Gastroesophageal sphincter (tissue), 4 donors: ENCODE results near the gene GADL1. TPM values are rescaled to one million over a fixed set of nuclear protein-coding genes. Genes with fewer than 3 reads are reported as not detected.

Experiments
- ATAC-seq: fragments of 150-250 bp; one replicate; pipeline ENCODE4 v1.9.1; 2016; ENCODE audit warnings: mild to moderate bottlenecking, moderate library complexity
- H3K27ac ChIP-seq, 4 donors: fragments of 200-600 bp; sonication (generic) in 3 of 4; 1 replicate in 3 of 4; 2 replicates in 1 of 4; pipeline ENCODE4 v1.5.1; 2016 to 2019
- H3K27me3 ChIP-seq: fragments of 200-600 bp; sonication (generic); one replicate; pipeline ENCODE4 v1.5.1; 2019
- H3K36me3 ChIP-seq, 2 donors: fragments of 200-600 bp; sonication (generic); one replicate each; pipeline ENCODE4 v1.5.1; 2019; ENCODE audit warnings: control low read depth in 1 of 2
- H3K4me1 ChIP-seq, 3 donors: fragments of 200-600 bp; sonication (generic); 1 replicate in 2 of 3; 2 replicates in 1 of 3; pipeline ENCODE4 v1.5.1; 2016 to 2019; ENCODE audit warnings: control low read depth in 2 of 3
- H3K4me3 ChIP-seq, 2 donors: fragments of 200-600 bp; sonication (generic); one replicate each; pipeline ENCODE4 v1.5.1; 2019; ENCODE audit warnings: mild to moderate bottlenecking in 1 of 2, moderate library complexity in 1 of 2
- H3K9me3 ChIP-seq, 3 donors: fragments of 200-600 bp; sonication (generic); one replicate each; pipeline ENCODE4 v1.5.1; 2017 to 2019; ENCODE audit warnings: control low read depth in 2 of 3
- CTCF ChIP-seq, 4 experiments: fragments of 200-600 bp in 2 of 4; fragments of 450-650 bp in 2 of 4; sonication (generic) in 1 of 4; IDR thresholded peaks; one replicate each; pipeline ENCODE4 v1.5.1; 2017 to 2019; ENCODE audit warnings: antibody characterized with exemption in 4 of 4, mild to moderate bottlenecking in 2 of 4, moderate library complexity in 2 of 4
- EP300 ChIP-seq: sonication (generic); formaldehyde crosslinking; IDR thresholded peaks from one replicate; pipeline ENCODE4 v1.6.1; 2017; ENCODE audit warnings: antibody characterized with exemption, mild to moderate bottlenecking
- POLR2A ChIP-seq, 2 donors: fragments of 450-650 bp; IDR thresholded peaks; one replicate each; pipeline ENCODE4 v1.6.1; 2017; ENCODE audit warnings: antibody characterized with exemption in 2 of 2, mild to moderate bottlenecking in 2 of 2, moderate library complexity in 1 of 2
- POLR2AphosphoS5 ChIP-seq: sonication (generic); formaldehyde crosslinking; IDR thresholded peaks from one replicate; pipeline ENCODE4 v1.6.1; 2017; ENCODE audit warnings: antibody characterized with exemption
- WGBS, 2 donors: methylation state at CpG; one replicate each; pipeline ENCODE4 v1.1.5; 2018; ENCODE audit warnings: low coverage in 1 of 2; 5-methylcytosine and 5-hydroxymethylcytosine counted together
- total RNA-seq, 4 donors: library from RNA; depleted of rRNA; stranded (reverse); fragments of >200 nt; gene quantifications; one replicate each; pipeline ENCODE4 v1.1.0, GENCODE V29; 2016

GADL1 gene
- total RNA-seq, 4 donors from 2014 or later, result 2.2 to 20.9 (median 3.9) TPM

- Histone ChIP-seq H3K4me3 (no peak overlapping the region), H3K4me1 (no peaks in the 10 kb centered on the region), H3K27ac (no peak overlapping the region), H3K9me3 (no peaks in the 10 kb centered on the region), H3K36me3 (peaks cover 0 to 4% of the 10 kb centered on the region in 2 donors), H3K27me3 (no peaks in the 10 kb centered on the region)
- ATAC-seq, result no peak
- 94 to 100% methylated on average over 3 of the region's 3 CpGs for WGBS, 2 donors
- TF ChIP-seq POLR2AphosphoS5 (no peak), EP300 (no peak), POLR2A (IDR thresholded peaks at IDR 0.05) (no peak), CTCF (IDR thresholded peaks at IDR 0.05) (no peak)
Observed at GRCh38 chr3:30719536-30719935, 174.9 kb downstream of the GADL1 start.

GRCh38 chr3:30713885-30714503 is 180.5 kb downstream of the GADL1 start:
- H3K27me3 ChIP-seq, result no peaks in the 10 kb centered on the region
- no peak overlapping the region for H3K27ac ChIP-seq
- no peaks in the 10 kb centered on the region for H3K9me3 ChIP-seq
- no peak for ATAC-seq
- WGBS, 2 donors, result 100% methylated on average over 2 to 3 of the region's 3 CpGs
- no peak overlapping the region for H3K4me3 ChIP-seq
- H3K4me1 ChIP-seq, result no peaks in the 10 kb centered on the region
- no peak for TF ChIP-seq POLR2AphosphoS5
- TF ChIP-seq POLR2A (IDR thresholded peaks at IDR 0.05), result no peak
- TF ChIP-seq CTCF (IDR thresholded peaks at IDR 0.05), result no peak
- TF ChIP-seq EP300, result no peak
- peaks cover 0 to 4% of the 10 kb centered on the region in 2 donors for H3K36me3 ChIP-seq

DNA sequence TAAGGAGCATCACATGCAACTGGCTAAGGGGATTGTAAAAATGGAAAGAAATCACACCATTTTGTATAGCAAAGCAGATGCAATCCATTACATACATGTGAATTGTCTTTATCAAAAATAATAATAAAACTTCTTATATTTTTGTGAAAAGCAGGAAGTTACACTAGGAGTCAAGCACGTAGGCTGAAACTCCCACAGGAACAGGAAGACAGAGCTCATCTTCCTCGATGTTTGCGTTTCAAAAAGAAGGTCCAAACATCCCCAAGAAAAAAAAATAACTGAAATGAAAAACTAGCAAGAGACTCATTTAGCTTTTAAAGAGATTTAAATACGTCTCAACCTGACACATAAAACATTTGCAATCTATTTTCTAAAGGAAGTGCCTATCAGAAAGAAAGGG is 181.5 kb downstream of the GADL1 start:
- H3K4me1 ChIP-seq, result no peaks in the 10 kb centered on the region
- H3K27ac ChIP-seq, result no peak overlapping the region
- TF ChIP-seq EP300, result no peak
- no peak for TF ChIP-seq CTCF (IDR thresholded peaks at IDR 0.05)
- no peak for TF ChIP-seq POLR2A (IDR thresholded peaks at IDR 0.05)
- TF ChIP-seq POLR2AphosphoS5, result no peak
- no peak for ATAC-seq
- 57 to 66% methylated on average over 4 of the region's 4 CpGs for WGBS, 2 donors
- no peak overlapping the region for H3K4me3 ChIP-seq
- H3K9me3 ChIP-seq, result no peaks in the 10 kb centered on the region
- H3K27me3 ChIP-seq, result no peaks in the 10 kb centered on the region
- peaks cover 0 to 4% of the 10 kb centered on the region in 2 donors for H3K36me3 ChIP-seq

DNA sequence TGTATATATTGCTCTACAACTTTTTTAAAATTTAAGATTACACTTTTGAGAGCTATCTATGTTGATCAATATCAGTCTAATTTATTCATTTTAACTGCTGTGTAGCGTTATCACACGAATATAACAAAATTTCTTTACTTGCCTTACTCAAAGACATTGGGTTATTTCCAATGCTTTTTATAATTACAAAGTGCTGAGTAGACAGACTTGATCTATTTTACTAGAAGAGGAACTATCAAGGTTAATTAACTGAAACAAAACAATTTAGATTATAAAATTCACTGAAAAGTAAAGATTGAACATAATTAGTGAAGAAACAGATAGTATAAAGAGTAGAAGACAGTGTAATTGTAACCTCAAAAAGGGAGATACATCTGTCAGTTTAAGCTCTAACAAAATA is 182.6 kb downstream of the GADL1 start:
- Histone ChIP-seq H3K4me1 (no peaks in the 10 kb centered on the region), H3K4me3 (no peak overlapping the region), H3K9me3 (no peaks in the 10 kb centered on the region), H3K27me3 (no peaks in the 10 kb centered on the region), H3K27ac (no peak overlapping the region), H3K36me3 (peaks cover 0 to 4% of the 10 kb centered on the region in 2 donors)
- no peak for TF ChIP-seq POLR2A (IDR thresholded peaks at IDR 0.05)
- no peak for TF ChIP-seq CTCF (IDR thresholded peaks at IDR 0.05)
- TF ChIP-seq POLR2AphosphoS5, result no peak
- TF ChIP-seq EP300, result no peak
- WGBS, 2 donors, result 91 to 95% methylated on average over 2 of the region's 2 CpGs
- ATAC-seq, result no peak

DNA sequence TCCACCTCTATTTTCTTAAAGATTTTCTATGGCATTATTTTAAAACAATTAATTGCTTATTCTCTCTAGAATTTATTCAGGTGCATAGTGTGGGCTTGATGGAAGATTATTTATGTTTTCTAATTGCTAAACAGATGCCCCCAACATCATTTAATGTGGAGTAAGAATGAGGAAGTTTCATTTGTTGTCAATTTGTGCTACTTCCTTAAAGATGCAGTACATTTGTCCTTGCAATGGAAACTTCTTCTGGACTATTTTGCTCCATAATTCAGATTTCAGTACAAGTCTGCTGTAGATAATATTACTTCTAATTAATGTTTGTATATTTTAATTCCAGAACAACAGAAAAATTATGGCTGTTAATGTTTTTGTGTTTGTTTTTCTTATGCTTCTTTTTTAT is 183.3 kb downstream of the GADL1 start:
- H3K36me3 ChIP-seq, result peaks cover 0 to 4% of the 10 kb centered on the region in 2 donors
- ATAC-seq, result no peak
- no peaks in the 10 kb centered on the region for H3K4me1 ChIP-seq
- H3K4me3 ChIP-seq, result no peak overlapping the region
- H3K9me3 ChIP-seq, result no peaks in the 10 kb centered on the region
- H3K27ac ChIP-seq, result no peak overlapping the region
- no peak for TF ChIP-seq EP300
- TF ChIP-seq CTCF (IDR thresholded peaks at IDR 0.05), result no peak
- TF ChIP-seq POLR2A (IDR thresholded peaks at IDR 0.05), result no peak
- no peak for TF ChIP-seq POLR2AphosphoS5
- no peaks in the 10 kb centered on the region for H3K27me3 ChIP-seq
